MCF 10A (cell line): Measurements from ENCODE around the gene TMED9. TPM values are rescaled to one million over a fixed set of nuclear protein-coding genes. Genes with fewer than 3 reads are reported as not detected.
A peak's percentile ranks its signal among the peaks of the same experiment; 100 is the strongest.

Source experiments
- BruUV-seq: library from RNA; stranded (reverse); fragments of 400-500 nt; replicated peaks from 2 replicates; lab custom pipeline; 2021; lab: Mats Ljungman, UMichigan
- CTCF ChIA-PET: fragments of 300-600 bp; sonication (Branson Sonifier 250); formaldehyde crosslinking; extraction: SDS; loops from one replicate; lab custom pipeline; 2021; ENCODE audit warnings: antibody characterized with exemption, inconsistent platforms; lab: Yijun Ruan, JAX
- POLR2A ChIA-PET: fragments of 300-600, 350-650 bp; sonication (Branson Sonifier 250); formaldehyde crosslinking; extraction: SDS; loops from one replicate; lab custom pipeline; 2020; ENCODE audit warnings: antibody characterized with exemption, inconsistent platforms; lab: Yijun Ruan, JAX
- DNase-seq: peaks from one replicate; pipeline ENCODE4 v3.0.0-alpha.2; 2018; ENCODE audit not compliant: unreplicated experiment
- H3K27ac Mint-ChIP-seq: one replicate; pipeline ENCODE4 v1.8.0; 2022; ENCODE audit warnings: mild to moderate bottlenecking, low read depth, mixed read lengths; ENCODE audit not compliant: unreplicated experiment
- H3K27me3 Mint-ChIP-seq: one replicate; pipeline ENCODE4 v1.8.0; 2022; ENCODE audit warnings: mixed read lengths; ENCODE audit not compliant: insufficient read depth, unreplicated experiment
- H3K36me3 Mint-ChIP-seq: one replicate; pipeline ENCODE4 v1.8.0; 2022; ENCODE audit warnings: mild to moderate bottlenecking, moderate library complexity, mixed read lengths; ENCODE audit not compliant: insufficient read depth, unreplicated experiment
- H3K4me1 Mint-ChIP-seq: one replicate; pipeline ENCODE4 v1.8.0; 2022; ENCODE audit warnings: mixed read lengths; ENCODE audit not compliant: insufficient read depth, unreplicated experiment
- H3K4me3 Mint-ChIP-seq: one replicate; pipeline ENCODE4 v1.8.0; 2022; ENCODE audit warnings: mild to moderate bottlenecking, moderate library complexity, mixed read lengths; ENCODE audit not compliant: unreplicated experiment
- H3K9me3 Mint-ChIP-seq: one replicate; pipeline ENCODE4 v1.8.0; 2022; ENCODE audit warnings: mixed read lengths; ENCODE audit not compliant: unreplicated experiment
- intact Hi-C: fragments of 100-400 bp; cut with micrococcal nuclease; formaldehyde crosslinking; loops from 2 replicates; pipeline ENCODE4 v1.14.1; 2022
- total RNA-seq: library from RNA; stranded (reverse); gene quantifications from 2 replicates; pipeline ENCODE4 v1.2.3, GENCODE V29; 2022
- TF ChIP-seq, protein P1 (sequence below): fragments of 200-600 bp; IDR thresholded peaks from one replicate; pipeline ENCODE4 v1.8.0; 2022; ENCODE audit warnings: antibody characterized with exemption, mild to moderate bottlenecking; ENCODE audit not compliant: unreplicated experiment

TMED9 gene
- total RNA-seq, 1 experiment from 2014 or later = 301 TPM

DNA sequence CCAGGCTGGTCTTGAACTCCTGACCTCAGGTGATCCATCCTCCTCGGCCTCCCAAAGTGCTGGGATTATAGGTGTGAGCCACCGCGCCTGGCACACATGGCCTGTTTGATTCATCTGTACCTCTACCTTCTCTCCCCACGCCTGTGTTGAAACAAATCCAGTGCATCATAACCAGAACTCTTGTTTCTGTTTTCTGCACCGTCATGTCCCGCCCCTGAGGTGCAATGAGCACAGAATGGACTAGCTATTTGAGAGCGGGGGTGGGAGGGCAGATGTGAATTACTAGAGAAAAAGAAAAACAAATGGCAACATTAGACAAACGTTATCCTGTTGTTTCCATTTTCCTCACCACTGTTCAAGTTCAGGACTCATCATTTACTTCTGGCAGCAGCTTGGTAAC lies 27.0 kb upstream of the TMED9 start:
- BruUV-seq = no TSS peak
- TF ChIP-seq, protein P1, sequence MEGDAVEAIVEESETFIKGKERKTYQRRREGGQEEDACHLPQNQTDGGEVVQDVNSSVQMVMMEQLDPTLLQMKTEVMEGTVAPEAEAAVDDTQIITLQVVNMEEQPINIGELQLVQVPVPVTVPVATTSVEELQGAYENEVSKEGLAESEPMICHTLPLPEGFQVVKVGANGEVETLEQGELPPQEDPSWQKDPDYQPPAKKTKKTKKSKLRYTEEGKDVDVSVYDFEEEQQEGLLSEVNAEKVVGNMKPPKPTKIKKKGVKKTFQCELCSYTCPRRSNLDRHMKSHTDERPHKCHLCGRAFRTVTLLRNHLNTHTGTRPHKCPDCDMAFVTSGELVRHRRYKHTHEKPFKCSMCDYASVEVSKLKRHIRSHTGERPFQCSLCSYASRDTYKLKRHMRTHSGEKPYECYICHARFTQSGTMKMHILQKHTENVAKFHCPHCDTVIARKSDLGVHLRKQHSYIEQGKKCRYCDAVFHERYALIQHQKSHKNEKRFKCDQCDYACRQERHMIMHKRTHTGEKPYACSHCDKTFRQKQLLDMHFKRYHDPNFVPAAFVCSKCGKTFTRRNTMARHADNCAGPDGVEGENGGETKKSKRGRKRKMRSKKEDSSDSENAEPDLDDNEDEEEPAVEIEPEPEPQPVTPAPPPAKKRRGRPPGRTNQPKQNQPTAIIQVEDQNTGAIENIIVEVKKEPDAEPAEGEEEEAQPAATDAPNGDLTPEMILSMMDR = no peak
- ChIA-PET CTCF (interaction anchor here (0.6 to 1.0 kb wide), 2 partner anchors 19 to 21 kb away, joined by 3 read pairs; no protein-coding TSS in a partner anchor), POLR2A (interaction anchor here (1.2 to 1.9 kb wide), 2 partner anchors 14 to 34 kb away, joined by 3 to 4 read pairs; partner anchors contain the start of gene B4GALT7)
- Mint-ChIP-seq H3K4me1 (peaks cover 8% of the 10 kb centered on the region), H3K27ac (no peak overlapping the region), H3K36me3 (no peaks in the 10 kb centered on the region), H3K4me3 (no peak overlapping the region), H3K9me3 (no peaks in the 10 kb centered on the region), H3K27me3 (peaks cover 7% of the 10 kb centered on the region)
- peak; percentile 52 for DNase-seq
- intact Hi-C loops = no loop called here

DNA sequence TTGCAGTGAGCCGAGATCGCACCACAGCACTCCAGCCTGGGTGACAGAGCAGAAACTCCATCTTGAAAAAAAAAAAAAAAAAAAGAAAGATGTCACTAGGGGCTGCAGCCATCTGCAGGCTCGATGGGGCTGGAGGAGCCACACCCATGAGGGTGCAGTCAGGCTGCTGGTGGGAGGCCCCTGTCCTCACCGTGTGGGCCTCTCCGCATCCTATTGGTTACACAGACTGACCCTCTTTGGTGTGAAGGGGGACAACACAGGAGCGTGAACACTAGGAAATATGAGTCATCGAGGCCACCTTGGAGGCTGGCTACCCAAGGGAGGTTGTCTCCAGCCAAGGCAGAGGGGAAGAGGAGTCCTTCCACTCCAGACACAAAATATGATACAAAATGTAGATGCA lies 23.7 kb upstream of the TMED9 start:
- intact Hi-C loops = no loop called here
- H3K36me3 Mint-ChIP-seq = no peaks in the 10 kb centered on the region

DNA sequence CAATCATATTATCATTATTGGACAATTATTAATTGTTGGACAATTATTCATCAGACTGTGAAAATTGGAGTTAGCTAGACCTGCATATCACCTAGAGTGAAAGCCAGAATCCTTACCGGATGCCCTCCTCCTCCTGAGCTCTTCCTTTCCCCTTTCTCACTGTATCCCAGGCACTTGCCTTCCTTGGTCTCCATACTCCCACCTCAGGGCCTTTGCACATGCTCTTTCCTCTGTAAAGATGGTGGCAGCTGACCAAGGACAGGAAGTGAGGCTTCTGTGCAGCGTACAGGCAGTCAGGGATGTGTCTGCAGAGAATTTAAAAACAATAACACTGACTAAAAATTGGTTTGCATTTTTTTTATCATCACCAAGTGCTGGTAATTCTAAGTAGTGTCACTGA lies 22.1 kb upstream of the TMED9 start:
- peaks cover under 1% of the 10 kb centered on the region for H3K4me1 Mint-ChIP-seq
- ChIA-PET POLR2A (interaction anchor here (1.1 to 1.3 kb wide), 2 partner anchors 11 to 23 kb away, joined by 4 to 6 read pairs; partner anchors contain the start of gene TMED9), CTCF (interaction anchor here (1.0 to 1.3 kb wide), 2 partner anchors 9 to 37 kb away, joined by 4 read pairs; no protein-coding TSS in a partner anchor)
- H3K4me3 Mint-ChIP-seq = no peak overlapping the region
- no peaks in the 10 kb centered on the region for H3K9me3 Mint-ChIP-seq
- H3K27me3 Mint-ChIP-seq = peaks cover 11% of the 10 kb centered on the region
- H3K27ac Mint-ChIP-seq = no peak overlapping the region
- DNase-seq = no peak
- no TSS peak for BruUV-seq
- TF ChIP-seq, protein P1 = no peak
- no peaks in the 10 kb centered on the region for H3K36me3 Mint-ChIP-seq
- intact Hi-C loops = no loop called here

More for the DNA sequence above, 23.7 kb upstream of the TMED9 start:
- no peak for DNase-seq
- BruUV-seq = no TSS peak
- Mint-ChIP-seq H3K27me3 (peaks cover 11% of the 10 kb centered on the region), H3K4me1 (no peaks in the 10 kb centered on the region), H3K4me3 (no peak overlapping the region), H3K9me3 (no peaks in the 10 kb centered on the region), H3K27ac (no peak overlapping the region)
- POLR2A ChIA-PET = interaction anchor here (0.9 to 1.3 kb wide), 2 partner anchors 10 to 44 kb away, joined by 3 to 6 read pairs; no protein-coding TSS in a partner anchor
- TF ChIP-seq, protein P1 = no peak
- CTCF ChIA-PET = interaction anchor here (0.9 kb wide), 1 partner anchor 22 kb away, joined by 3 read pairs; no protein-coding TSS in a partner anchor

GRCh38 chr5:177575488-177575887 lies 16.5 kb upstream of the TMED9 start:
- Mint-ChIP-seq H3K27me3 (no peaks in the 10 kb centered on the region), H3K4me1 (peaks cover 10% of the 10 kb centered on the region), H3K36me3 (no peaks in the 10 kb centered on the region), H3K9me3 (no peaks in the 10 kb centered on the region), H3K27ac (no peak overlapping the region), H3K4me3 (no peak overlapping the region)
- no TSS peak for BruUV-seq
- no peak for DNase-seq
- intact Hi-C loops = no loop called here
- CTCF ChIA-PET = interaction anchor here (0.6 to 1.5 kb wide), 5 partner anchors 11 to 545 kb away, joined by 3 to 6 read pairs (median 3); no protein-coding TSS in a partner anchor
- POLR2A ChIA-PET = interaction anchor here (0.7 to 1.5 kb wide), 2 partner anchors 29 to 141 kb away, joined by 3 read pairs; no protein-coding TSS in a partner anchor
- TF ChIP-seq, protein P1 = no peak
